GM23338 (cell line): ENCODE results near the gene PITRM1. TPM values are rescaled to one million over a fixed set of nuclear protein-coding genes. Genes with fewer than 3 reads are reported as not detected.

Experiments
- ATAC-seq: fragments of 200-7000 bp; cut with Tn5 transposase; 3 replicates; pipeline ENCODE4 v1.9.1; 2020
- DNase-seq: peaks from one replicate; pipeline ENCODE4 v3.0.0-alpha.2; 2015; ENCODE audit warnings: low spot score
- H2AFZ ChIP-seq: fragments of 200-600 bp; sonication (generic); 2 replicates; pipeline ENCODE4 v1.8.0; 2016; ENCODE audit warnings: antibody characterized with exemption, mild to moderate bottlenecking, moderate library complexity
- H3F3A ChIP-seq: fragments of 200-600 bp; sonication (generic); replicated peaks from 2 replicates; pipeline ENCODE4 v1.8.0; 2017; ENCODE audit warnings: antibody characterized with exemption, mixed run types, low read depth
- H3K27ac ChIP-seq: fragments of 200-600 bp; sonication (generic); 2 replicates; pipeline ENCODE4 v1.6.1; 2016; ENCODE audit warnings: low read depth
- H3K27me3 ChIP-seq: fragments of 200-600 bp; sonication (generic); 2 replicates; pipeline ENCODE4 v1.8.0; 2016; ENCODE audit warnings: mild to moderate bottlenecking, mixed run types, moderate library complexity; ENCODE audit not compliant: insufficient read depth
- H3K36me3 ChIP-seq: fragments of 200-600 bp; sonication (generic); 2 replicates; pipeline ENCODE4 v1.8.0; 2016; ENCODE audit warnings: mild to moderate bottlenecking; ENCODE audit not compliant: insufficient read depth
- H3K4me1 ChIP-seq: fragments of 200-600 bp; sonication (generic); 2 replicates; pipeline ENCODE4 v1.8.0; 2016; ENCODE audit warnings: mild to moderate bottlenecking, moderate library complexity; ENCODE audit not compliant: insufficient read depth
- H3K4me2 ChIP-seq: fragments of 200-600 bp; sonication (generic); 2 replicates; pipeline ENCODE4 v1.7.1; 2017; ENCODE audit warnings: mixed run types
- H3K4me3 ChIP-seq: fragments of 200-600 bp; sonication (generic); 2 replicates; pipeline ENCODE4 v1.6.1; 2016; ENCODE audit warnings: mixed run types
- H3K79me2 ChIP-seq: fragments of 200-600 bp; sonication (generic); replicated peaks from 2 replicates; pipeline ENCODE4 v1.8.0; 2017; ENCODE audit warnings: mild to moderate bottlenecking; ENCODE audit not compliant: insufficient read depth
- H3K9me2 ChIP-seq: fragments of 200-600 bp; sonication (generic); 2 replicates; pipeline ENCODE4 v1.8.0; 2017; ENCODE audit not compliant: insufficient read depth
- H4K20me1 ChIP-seq: fragments of 200-600 bp; sonication (generic); replicated peaks from 2 replicates; pipeline ENCODE4 v1.8.0; 2017; ENCODE audit warnings: mild to moderate bottlenecking; ENCODE audit not compliant: insufficient read depth
- H3K27ac Mint-ChIP-seq: 2 replicates; pipeline ENCODE4 v1.8.0; 2020; ENCODE audit warnings: inconsistent platforms, mild to moderate bottlenecking, moderate library complexity, mixed read lengths
- H3K27me3 Mint-ChIP-seq: 3 replicates; pipeline ENCODE4 v1.8.0; 2022; ENCODE audit warnings: low read depth, mild to moderate bottlenecking, moderate library complexity, mixed read lengths, inconsistent platforms; ENCODE audit not compliant: insufficient read depth, poor library complexity
- H3K36me3 Mint-ChIP-seq: 3 replicates; pipeline ENCODE4 v1.8.0; 2021; ENCODE audit warnings: low read depth, mild to moderate bottlenecking, inconsistent platforms, moderate library complexity, mixed read lengths
- H3K4me1 Mint-ChIP-seq: 3 replicates; pipeline ENCODE4 v1.8.0; 2020; ENCODE audit warnings: mild to moderate bottlenecking, inconsistent platforms, mixed read lengths
- H3K4me3 Mint-ChIP-seq: 3 replicates; pipeline ENCODE4 v1.8.0; 2021; ENCODE audit warnings: moderate library complexity, mild to moderate bottlenecking, inconsistent platforms, mixed read lengths
- H3K9me3 Mint-ChIP-seq: 3 replicates; pipeline ENCODE4 v1.8.0; 2020; ENCODE audit warnings: moderate library complexity, mild to moderate bottlenecking, inconsistent platforms, mixed read lengths
- EZH2 ChIP-seq: fragments of 200-600 bp; sonication (generic); IDR thresholded peaks from one replicate; pipeline ENCODE4 v1.8.0; 2017; ENCODE audit warnings: antibody characterized with exemption, mild to moderate bottlenecking, low read depth; ENCODE audit not compliant: unreplicated experiment
- EZH2phosphoT487 ChIP-seq: fragments of 200-600 bp; sonication (generic); IDR thresholded peaks from one replicate; pipeline ENCODE4 v1.8.1; 2018; ENCODE audit warnings: antibody characterized with exemption; ENCODE audit not compliant: unreplicated experiment
- JUNB ChIP-seq: IDR thresholded peaks from one replicate; pipeline ENCODE4 v1.6.1; 2016; ENCODE audit warnings: antibody characterized with exemption; ENCODE audit not compliant: unreplicated experiment
- STAT1 ChIP-seq: IDR thresholded peaks from one replicate; pipeline ENCODE4 v1.6.1; 2016; ENCODE audit warnings: antibody characterized with exemption; ENCODE audit not compliant: unreplicated experiment
- ZNF114 ChIP-seq: fragments of 250-450 bp; sonication (Bioruptor Pico); IDR thresholded peaks from 2 replicates; pipeline ENCODE4 v1.5.0; 2020; ENCODE audit warnings: mild to moderate bottlenecking, moderate library complexity
- ZNF331 ChIP-seq: fragments of 250-450 bp; sonication (Bioruptor Pico); IDR thresholded peaks from 2 replicates; pipeline ENCODE4 v1.5.0; 2020; ENCODE audit warnings: low read depth, mild to moderate bottlenecking, moderate library complexity
- polyA plus RNA-seq: library from polyadenylated mRNA; unstranded; fragments of >200 nt; fragmentation: Nextera tagmentation; extraction: Ambion mirVana; gene quantifications from 2 replicates; pipeline ENCODE4 v1.2.1, GENCODE V29; 2016
- total RNA-seq: library from RNA; depleted of rRNA; stranded (reverse); fragments of >200 nt; shearing (Covaris generic); gene quantifications from 2 replicates; pipeline ENCODE4 v1.2.3, GENCODE V29; 2014
- TF ChIP-seq, protein P1 (sequence below): IDR thresholded peaks from one replicate; pipeline ENCODE4 v1.6.1; 2018; ENCODE audit warnings: antibody characterized with exemption; ENCODE audit not compliant: unreplicated experiment
- TF ChIP-seq, protein P2 (sequence below), 2 experiments: fragments of 200-600 bp in 1 of 2; sonication (generic) in 1 of 2; conservative IDR thresholded peaks; 2 replicates each; pipeline versions ENCODE4 v1.5.1 to v1.6.1; 2016 to 2017; ENCODE audit warnings: antibody characterized with exemption in 2 of 2, low read depth in 2 of 2, mild to moderate bottlenecking in 2 of 2, moderate library complexity in 1 of 2

PITRM1 gene
- total and polyA plus RNA-seq, 2 experiments from 2014 or later = 29.0 to 33.0 TPM

DNA sequence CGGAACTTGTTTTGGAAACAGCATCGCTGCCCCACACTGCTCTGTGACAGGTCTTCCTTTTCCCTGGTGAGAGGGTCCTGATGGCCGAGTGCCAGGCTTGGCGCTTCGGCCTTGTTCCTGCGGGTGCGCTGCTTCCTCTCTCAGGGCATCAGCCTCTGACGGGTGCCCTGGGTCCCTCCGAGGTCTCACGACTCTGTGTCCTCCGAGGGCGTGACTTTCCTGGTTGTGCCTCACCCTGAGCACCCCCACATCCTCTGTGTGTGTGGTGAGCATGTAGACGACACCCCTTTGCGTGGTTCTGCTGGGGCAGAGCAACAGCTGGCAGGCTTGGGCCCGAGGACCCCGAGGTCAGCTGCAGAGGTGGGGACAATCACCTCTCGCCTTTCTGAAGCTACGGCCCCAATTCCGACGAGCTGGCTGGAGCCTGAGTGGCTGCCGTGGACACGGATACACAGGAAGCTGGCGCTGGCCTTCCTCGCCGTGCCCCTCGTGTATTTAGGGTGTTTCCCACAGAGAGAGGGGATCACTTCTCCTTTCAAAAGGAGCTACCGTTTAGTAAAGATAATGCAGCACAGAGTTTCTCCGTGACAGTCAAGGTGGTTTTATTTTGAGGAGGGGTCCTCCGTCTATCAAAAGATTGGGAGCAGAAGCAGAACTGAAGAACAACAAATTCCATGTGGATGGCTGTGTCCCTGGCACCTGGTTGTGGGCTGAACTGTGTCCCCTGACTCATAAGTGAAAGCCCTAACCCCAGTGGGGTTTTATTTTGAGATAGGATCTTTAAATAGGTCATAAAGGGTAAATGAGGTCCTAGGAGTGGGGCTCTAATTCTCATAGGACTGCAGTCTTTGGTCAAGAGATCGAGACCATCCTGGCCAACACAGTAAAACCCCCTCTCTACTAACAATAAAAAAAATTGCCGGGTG lies 36.2 kb upstream of the PITRM1 start:
- Histone ChIP-seq H3K9me2 (no peaks in the 10 kb centered on the region), H3K79me2 (no peaks in the 10 kb centered on the region), H3K27me3 (no peaks in the 10 kb centered on the region), H3K4me2 (no peak overlapping the region), H3K4me3 (no peak overlapping the region), H3K4me1 (no peaks in the 10 kb centered on the region), H3F3A (no peaks in the 10 kb centered on the region), H3K27ac (no peak overlapping the region), H2AFZ (no peak overlapping the region), H3K36me3 (no peaks in the 10 kb centered on the region), H4K20me1 (no peaks in the 10 kb centered on the region)
- TF ChIP-seq ZNF331 (no peak), EZH2phosphoT487 (no peak), JUNB (no peak), STAT1 (no peak), ZNF114 (CRISPR knock-in tag) (no peak)
- Mint-ChIP-seq H3K27me3 (peaks cover 2% of the 10 kb centered on the region), H3K36me3 (no peaks in the 10 kb centered on the region), H3K27ac (no peak overlapping the region), H3K4me1 (no peaks in the 10 kb centered on the region), H3K9me3 (no peaks in the 10 kb centered on the region; the same call in 2 of the 3 replicates), H3K4me3 (no peak overlapping the region)
- ATAC-seq = no peak
- no peak for DNase-seq

DNA sequence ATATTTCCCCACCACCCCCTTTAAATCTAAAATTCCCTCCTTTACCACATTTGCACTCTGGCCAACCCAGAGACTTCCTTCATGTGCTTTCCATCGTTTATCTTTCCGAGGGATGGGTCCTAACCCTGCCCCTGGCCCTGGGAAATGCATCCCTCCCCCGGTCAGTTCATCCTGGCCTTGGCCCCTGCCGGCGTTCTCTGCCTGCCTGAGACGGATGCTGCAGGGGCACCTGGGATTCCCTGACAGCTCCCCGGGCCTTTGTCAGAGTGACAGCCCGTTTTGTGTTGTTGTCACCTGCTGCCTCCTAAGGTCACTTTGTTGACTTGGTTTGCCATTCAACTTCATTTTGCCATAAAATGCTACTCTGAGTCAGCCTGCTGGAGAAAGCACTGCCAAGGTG lies 34.8 kb upstream of the PITRM1 start:
- H3K4me1 Mint-ChIP-seq = no peaks in the 10 kb centered on the region
- H3K27me3 Mint-ChIP-seq = peaks cover 2% of the 10 kb centered on the region
- no peak overlapping the region for H3K27ac Mint-ChIP-seq
- Histone ChIP-seq H2AFZ (no peak overlapping the region), H4K20me1 (no peaks in the 10 kb centered on the region), H3K4me2 (no peak overlapping the region), H3K27me3 (no peaks in the 10 kb centered on the region), H3K36me3 (no peaks in the 10 kb centered on the region), H3K27ac (no peak overlapping the region), H3K9me2 (no peaks in the 10 kb centered on the region), H3K4me1 (no peaks in the 10 kb centered on the region), H3F3A (no peaks in the 10 kb centered on the region), H3K4me3 (no peak overlapping the region), H3K79me2 (no peaks in the 10 kb centered on the region)
- no peaks in the 10 kb centered on the region; the same call in 2 of the 3 replicates for H3K9me3 Mint-ChIP-seq
- ATAC-seq = no peak
- no peak overlapping the region for H3K4me3 Mint-ChIP-seq
- TF ChIP-seq, protein P1, sequence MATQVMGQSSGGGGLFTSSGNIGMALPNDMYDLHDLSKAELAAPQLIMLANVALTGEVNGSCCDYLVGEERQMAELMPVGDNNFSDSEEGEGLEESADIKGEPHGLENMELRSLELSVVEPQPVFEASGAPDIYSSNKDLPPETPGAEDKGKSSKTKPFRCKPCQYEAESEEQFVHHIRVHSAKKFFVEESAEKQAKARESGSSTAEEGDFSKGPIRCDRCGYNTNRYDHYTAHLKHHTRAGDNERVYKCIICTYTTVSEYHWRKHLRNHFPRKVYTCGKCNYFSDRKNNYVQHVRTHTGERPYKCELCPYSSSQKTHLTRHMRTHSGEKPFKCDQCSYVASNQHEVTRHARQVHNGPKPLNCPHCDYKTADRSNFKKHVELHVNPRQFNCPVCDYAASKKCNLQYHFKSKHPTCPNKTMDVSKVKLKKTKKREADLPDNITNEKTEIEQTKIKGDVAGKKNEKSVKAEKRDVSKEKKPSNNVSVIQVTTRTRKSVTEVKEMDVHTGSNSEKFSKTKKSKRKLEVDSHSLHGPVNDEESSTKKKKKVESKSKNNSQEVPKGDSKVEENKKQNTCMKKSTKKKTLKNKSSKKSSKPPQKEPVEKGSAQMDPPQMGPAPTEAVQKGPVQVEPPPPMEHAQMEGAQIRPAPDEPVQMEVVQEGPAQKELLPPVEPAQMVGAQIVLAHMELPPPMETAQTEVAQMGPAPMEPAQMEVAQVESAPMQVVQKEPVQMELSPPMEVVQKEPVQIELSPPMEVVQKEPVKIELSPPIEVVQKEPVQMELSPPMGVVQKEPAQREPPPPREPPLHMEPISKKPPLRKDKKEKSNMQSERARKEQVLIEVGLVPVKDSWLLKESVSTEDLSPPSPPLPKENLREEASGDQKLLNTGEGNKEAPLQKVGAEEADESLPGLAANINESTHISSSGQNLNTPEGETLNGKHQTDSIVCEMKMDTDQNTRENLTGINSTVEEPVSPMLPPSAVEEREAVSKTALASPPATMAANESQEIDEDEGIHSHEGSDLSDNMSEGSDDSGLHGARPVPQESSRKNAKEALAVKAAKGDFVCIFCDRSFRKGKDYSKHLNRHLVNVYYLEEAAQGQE = no peak
- TF ChIP-seq JUNB = no peak
- no peak for TF ChIP-seq EZH2
- no peak for TF ChIP-seq ZNF114 (CRISPR knock-in tag)
- no peak for TF ChIP-seq ZNF331
- TF ChIP-seq, protein P2, sequence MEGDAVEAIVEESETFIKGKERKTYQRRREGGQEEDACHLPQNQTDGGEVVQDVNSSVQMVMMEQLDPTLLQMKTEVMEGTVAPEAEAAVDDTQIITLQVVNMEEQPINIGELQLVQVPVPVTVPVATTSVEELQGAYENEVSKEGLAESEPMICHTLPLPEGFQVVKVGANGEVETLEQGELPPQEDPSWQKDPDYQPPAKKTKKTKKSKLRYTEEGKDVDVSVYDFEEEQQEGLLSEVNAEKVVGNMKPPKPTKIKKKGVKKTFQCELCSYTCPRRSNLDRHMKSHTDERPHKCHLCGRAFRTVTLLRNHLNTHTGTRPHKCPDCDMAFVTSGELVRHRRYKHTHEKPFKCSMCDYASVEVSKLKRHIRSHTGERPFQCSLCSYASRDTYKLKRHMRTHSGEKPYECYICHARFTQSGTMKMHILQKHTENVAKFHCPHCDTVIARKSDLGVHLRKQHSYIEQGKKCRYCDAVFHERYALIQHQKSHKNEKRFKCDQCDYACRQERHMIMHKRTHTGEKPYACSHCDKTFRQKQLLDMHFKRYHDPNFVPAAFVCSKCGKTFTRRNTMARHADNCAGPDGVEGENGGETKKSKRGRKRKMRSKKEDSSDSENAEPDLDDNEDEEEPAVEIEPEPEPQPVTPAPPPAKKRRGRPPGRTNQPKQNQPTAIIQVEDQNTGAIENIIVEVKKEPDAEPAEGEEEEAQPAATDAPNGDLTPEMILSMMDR (conservative IDR thresholded peaks at IDR 0.05; ENCODE audit: low read depth in 2 of 2) = no peak
- no peak for DNase-seq
- H3K36me3 Mint-ChIP-seq = no peaks in the 10 kb centered on the region
